Hepatocyte (in vitro differentiated cells): ENCODE results near the gene FOXE3.

Source experiments
- CTCF ChIP-seq: fragments of 200-600 bp; sonication (generic); IDR thresholded peaks from 2 replicates; pipeline ENCODE4 v1.5.1; 2016; ENCODE audit warnings: antibody characterized with exemption, mild to moderate bottlenecking; ENCODE audit not compliant: poor library complexity
- EZH2 ChIP-seq: fragments of 200-600 bp; sonication (generic); IDR thresholded peaks from 2 replicates; pipeline ENCODE4 v1.6.1; 2016; ENCODE audit warnings: antibody characterized with exemption, mild to moderate bottlenecking, borderline replicate concordance
- EZH2phosphoT487 ChIP-seq: fragments of 200-600 bp; sonication (generic); IDR thresholded peaks from one replicate; pipeline ENCODE4 v1.6.1; 2018; ENCODE audit warnings: antibody characterized with exemption, mild to moderate bottlenecking, low read depth, moderate library complexity; ENCODE audit not compliant: unreplicated experiment, severe bottlenecking

- TF ChIP-seq CTCF (no peak), EZH2phosphoT487 (no peak), EZH2 (no peak)
These were observed 9.1 kb upstream of the FOXE3 start for GRCh38 chr1:47406966-47407365.
